Activated T-cell treated with anti-CD3 and anti-CD28 coated beads, Interleukin-2, amount 50 U/mL, for 72 hours (primary cell): Measurements from ENCODE around the gene RAB1A. TPM values are rescaled to one million over a fixed set of nuclear protein-coding genes. Genes with fewer than 3 reads are reported as not detected.

Experiments
- ATAC-seq, 2 donors: fragments of 150-1000 bp; cut with Tn5 transposase; replicated peaks in 1 of 2; 2 replicates each; pipeline ENCODE4 v1.10.0; 2021; ENCODE audit warnings: moderate library complexity in 2 of 2, mild to moderate bottlenecking in 1 of 2
- DNase-seq, 2 donors: peaks; one replicate each; pipeline ENCODE4 v3.0.0; 2021 to 2022; ENCODE audit warnings: mixed read lengths in 1 of 2
- H3K27ac Mint-ChIP-seq: one replicate; pipeline ENCODE4 v1.8.0; 2022; ENCODE audit warnings: mild to moderate bottlenecking, moderate library complexity, mixed read lengths
- H3K27me3 Mint-ChIP-seq: one replicate; pipeline ENCODE4 v1.8.0; 2022; ENCODE audit warnings: low read depth, mixed read lengths
- H3K36me3 Mint-ChIP-seq, 2 donors: one replicate each; pipeline ENCODE4 v1.8.0; 2022; ENCODE audit warnings: mixed read lengths in 2 of 2, mild to moderate bottlenecking in 1 of 2; ENCODE audit not compliant: insufficient read depth in 2 of 2
- H3K4me1 Mint-ChIP-seq: one replicate; pipeline ENCODE4 v1.8.0; 2022; ENCODE audit warnings: low read depth, mixed read lengths
- H3K4me3 Mint-ChIP-seq, 2 donors: one replicate each; pipeline ENCODE4 v1.8.0; 2022; ENCODE audit warnings: mild to moderate bottlenecking in 2 of 2, mixed read lengths in 2 of 2, moderate library complexity in 2 of 2
- H3K9me3 Mint-ChIP-seq, 2 donors: one replicate each; pipeline ENCODE4 v1.8.0; 2022; ENCODE audit warnings: mixed read lengths in 2 of 2
- total RNA-seq, 2 donors: library from RNA; stranded (reverse); gene quantifications; one replicate each; pipeline ENCODE4 v1.2.3, GENCODE V29; 2022

RAB1A gene
- total RNA-seq, 2 donors from 2014 or later = 85.3 to 90.8 TPM

- no peak for DNase-seq
These were observed 57.5 kb downstream of the RAB1A start for GRCh38 chr2:65072181-65072970.

GRCh38 chr2:65071499-65072180 lies 58.3 kb downstream of the RAB1A start:
- no peak for ATAC-seq
- Mint-ChIP-seq H3K36me3 (no peaks in the 10 kb centered on the region), H3K9me3 (no peaks in the 10 kb centered on the region), H3K27ac (no peak overlapping the region), H3K4me1 (peaks cover 22% of the 10 kb centered on the region), H3K4me3 (no peak overlapping the region), H3K27me3 (no peaks in the 10 kb centered on the region)
- no peak for DNase-seq

More at GRCh38 chr2:65072181-65072970, 57.5 kb downstream of the RAB1A start:
- Mint-ChIP-seq H3K27me3 (no peaks in the 10 kb centered on the region), H3K9me3 (no peaks in the 10 kb centered on the region), H3K27ac (no peak overlapping the region), H3K4me1 (peaks cover 22% of the 10 kb centered on the region), H3K4me3 (no peak overlapping the region), H3K36me3 (no peaks in the 10 kb centered on the region)
- no peak for ATAC-seq

- Mint-ChIP-seq H3K36me3 (no peaks in the 10 kb centered on the region), H3K9me3 (no peaks in the 10 kb centered on the region), H3K27ac (peak overlapping the region; percentile 90), H3K27me3 (no peaks in the 10 kb centered on the region), H3K4me3 (no peak overlapping the region), H3K4me1 (peaks cover 24% of the 10 kb centered on the region)
- no peak for DNase-seq
- ATAC-seq = no peak
These were observed 59.0 kb downstream of the RAB1A start for GRCh38 chr2:65070856-65071255.

GRCh38 chr2:65070172-65070830 lies 59.6 kb downstream of the RAB1A start:
- Mint-ChIP-seq H3K9me3 (no peaks in the 10 kb centered on the region), H3K4me3 (no peak overlapping the region), H3K36me3 (no peaks in the 10 kb centered on the region), H3K27me3 (no peaks in the 10 kb centered on the region), H3K4me1 (peaks cover 30% of the 10 kb centered on the region), H3K27ac (peak overlapping the region; percentile 90)
- ATAC-seq (peak in 1 of 2 donors; percentile 37), DNase-seq (no peak)

GRCh38 chr2:65069439-65069824 lies 60.5 kb downstream of the RAB1A start:
- Mint-ChIP-seq H3K4me1 (peaks cover 38% of the 10 kb centered on the region), H3K27me3 (no peaks in the 10 kb centered on the region), H3K4me3 (no peak overlapping the region), H3K9me3 (no peaks in the 10 kb centered on the region), H3K36me3 (no peaks in the 10 kb centered on the region), H3K27ac (no peak overlapping the region)
- ATAC-seq (no peak), DNase-seq (no peak)

- peak overlapping the region in 1 of 2 donors; percentile 8 for H3K4me3 Mint-ChIP-seq
- no peaks in the 10 kb centered on the region for H3K36me3 Mint-ChIP-seq
- no peak for ATAC-seq
These were observed 61.9 kb downstream of the RAB1A start for GRCh38 chr2:65067806-65068553.

GRCh38 chr2:65064728-65065552 lies 65.0 kb downstream of the RAB1A start:
- H3K4me3 Mint-ChIP-seq = peak overlapping the region; percentile 48 to 65

More at GRCh38 chr2:65067806-65068553, 61.9 kb downstream of the RAB1A start:
- H3K27ac Mint-ChIP-seq = peak overlapping the region; percentile 12
- no peaks in the 10 kb centered on the region for H3K27me3 Mint-ChIP-seq
- H3K9me3 Mint-ChIP-seq = no peaks in the 10 kb centered on the region
- H3K4me1 Mint-ChIP-seq = peaks cover 43% of the 10 kb centered on the region
- DNase-seq = no peak

GRCh38 chr2:65062843-65063825 lies 66.8 kb downstream of the RAB1A start:
- no peak for ATAC-seq

More at GRCh38 chr2:65064728-65065552, 65.0 kb downstream of the RAB1A start:
- H3K9me3 Mint-ChIP-seq = no peaks in the 10 kb centered on the region
- peak; percentile 77 for ATAC-seq
- H3K36me3 Mint-ChIP-seq = no peaks in the 10 kb centered on the region
- peak; percentile 50 to 53 for DNase-seq
- peak overlapping the region; percentile 94 for H3K27ac Mint-ChIP-seq
- H3K27me3 Mint-ChIP-seq = no peaks in the 10 kb centered on the region
- H3K4me1 Mint-ChIP-seq = peaks cover 42% of the 10 kb centered on the region

GRCh38 chr2:65061910-65062339 lies 68.0 kb downstream of the RAB1A start:
- no peaks in the 10 kb centered on the region for H3K9me3 Mint-ChIP-seq
- H3K27me3 Mint-ChIP-seq = no peaks in the 10 kb centered on the region
- H3K27ac Mint-ChIP-seq = no peak overlapping the region
- H3K36me3 Mint-ChIP-seq = no peaks in the 10 kb centered on the region
- DNase-seq = no peak
- H3K4me3 Mint-ChIP-seq = no peak overlapping the region
- peaks cover 50% of the 10 kb centered on the region for H3K4me1 Mint-ChIP-seq
- no peak for ATAC-seq

More at GRCh38 chr2:65062843-65063825, 66.8 kb downstream of the RAB1A start:
- H3K27ac Mint-ChIP-seq = peak overlapping the region; percentile 6
- H3K36me3 Mint-ChIP-seq = no peaks in the 10 kb centered on the region
- no peaks in the 10 kb centered on the region for H3K27me3 Mint-ChIP-seq
- DNase-seq = no peak
- no peak overlapping the region for H3K4me3 Mint-ChIP-seq
- H3K9me3 Mint-ChIP-seq = no peaks in the 10 kb centered on the region
- peaks cover 46% of the 10 kb centered on the region for H3K4me1 Mint-ChIP-seq

GRCh38 chr2:65061146-65061909 lies 68.6 kb downstream of the RAB1A start:
- ATAC-seq (no peak), DNase-seq (no peak)
- Mint-ChIP-seq H3K4me3 (no peak overlapping the region), H3K27me3 (no peaks in the 10 kb centered on the region), H3K36me3 (no peaks in the 10 kb centered on the region), H3K9me3 (no peaks in the 10 kb centered on the region), H3K4me1 (peaks cover 52% of the 10 kb centered on the region), H3K27ac (no peak overlapping the region)

GRCh38 chr2:65059071-65059470 lies 70.8 kb downstream of the RAB1A start:
- DNase-seq = no peak
- ATAC-seq = no peak
- Mint-ChIP-seq H3K36me3 (no peaks in the 10 kb centered on the region), H3K27ac (no peak overlapping the region), H3K27me3 (no peaks in the 10 kb centered on the region), H3K4me1 (peaks cover 49% of the 10 kb centered on the region), H3K4me3 (no peak overlapping the region), H3K9me3 (no peaks in the 10 kb centered on the region)
